ENCODE results near the gene PKIB. TPM values are rescaled to one million over a fixed set of nuclear protein-coding genes. Genes with fewer than 3 reads are reported as not detected.

Gene PKIB
- total and polyA plus RNA-seq, 2 of the 4 experiments (the other 2 are of a cell fraction) = 6.3 to 13.1 TPM

DNA sequence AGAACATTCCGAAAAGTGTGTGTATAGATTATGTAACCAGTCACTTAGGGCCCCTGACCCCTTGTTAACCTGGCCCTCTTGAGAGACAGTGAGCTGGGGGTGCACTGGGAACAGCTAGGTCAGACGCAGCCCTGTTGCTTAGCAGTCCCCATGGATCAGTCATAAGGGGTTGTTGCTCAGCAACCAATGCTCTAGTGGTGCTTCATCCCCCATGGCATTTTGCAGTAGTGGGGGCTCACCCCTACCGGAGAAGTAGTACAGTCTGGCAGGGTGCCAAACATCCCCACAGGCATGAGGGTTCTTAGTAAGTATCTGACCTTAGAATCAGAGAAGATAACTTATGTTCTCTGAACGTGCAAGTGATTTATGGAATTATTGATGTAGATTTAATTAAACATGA lies 12.3 kb downstream of the PKIB start:
- H3K4me3 ChIP-seq (ENCODE audit: insufficient read depth, low read depth, low read length) = no peak overlapping the region
- WGBS, 2 experiments (ENCODE audit: extremely low coverage in 2 of 2, insufficient read length in 1 of 2) = no CpG with 5 or more reads among the region's 4 CpGs
- H3K4ac ChIP-seq (ENCODE audit: low read depth, low read length) = no peak overlapping the region
- no peak overlapping the region for H4K5ac ChIP-seq (ENCODE audit: low read depth, low read length)
- no peaks in the 10 kb centered on the region for H4K20me1 ChIP-seq (ENCODE audit: insufficient read depth, low read length)
- H3K18ac ChIP-seq (ENCODE audit: low read depth, low read length) = no peak overlapping the region
- no TSS peak for BruUV-seq (replicated peaks)
- in situ Hi-C loops (cut with MboI; ENCODE audit: low sequenced_read_pairs) = no loop called here
- H3K9me1 ChIP-seq (ENCODE audit: insufficient read depth, low read length) = no peaks in the 10 kb centered on the region
- H2AK5ac ChIP-seq (ENCODE audit: low read depth, low read length) = no peak overlapping the region
- no peak overlapping the region for H3K27ac ChIP-seq (ENCODE audit: insufficient read depth, low read length)
- H3K14ac ChIP-seq (replicated peaks; ENCODE audit: low read depth, low read length) = no peak overlapping the region
- peak overlapping the region; percentile 65 for H2AK9ac ChIP-seq (replicated peaks; ENCODE audit: low read depth, low read length, poor library complexity)
- ChIA-PET POLR2A (ENCODE audit: unreplicated experiment) (no interaction called here), CTCF (no interaction called here)
- no peak overlapping the region for H3K56ac ChIP-seq (ENCODE audit: extremely low read depth, insufficient read depth, low read length)
- no peak overlapping the region for H2BK120ac ChIP-seq (ENCODE audit: low read depth, low read length)
- no peaks in the 10 kb centered on the region for H3K27me3 ChIP-seq (ENCODE audit: control insufficient read depth, insufficient read depth, low read length)
- no peak overlapping the region for H3K4me2 ChIP-seq (ENCODE audit: low read depth, low read length)
- TF ChIP-seq CHD1 (IDR thresholded peaks at IDR 0.05; ENCODE audit: low read depth, low read length) (no peak), RCOR1 (IDR thresholded peaks at IDR 0.05; ENCODE audit: insufficient replicate concordance, low read length) (no peak), MXI1 (IDR thresholded peaks at IDR 0.05; ENCODE audit: borderline replicate concordance, low read depth, low read length) (no peak), NFE2L2 (IDR thresholded peaks at IDR 0.05; ENCODE audit: low read depth, low read length) (no peak), CEBPB (IDR thresholded peaks at IDR 0.05; ENCODE audit: low read depth, low read length) (no peak), MAFK (IDR thresholded peaks at IDR 0.05; ENCODE audit: low read depth, low read length) (no peak), BHLHE40 (IDR thresholded peaks at IDR 0.05; ENCODE audit: low read depth, low read length) (no peak), MAZ (IDR thresholded peaks at IDR 0.05; ENCODE audit: borderline replicate concordance, low read depth, low read length) (no peak), RFX5 (IDR thresholded peaks at IDR 0.05; ENCODE audit: low read depth, low read length) (no peak), POLR2A (IDR thresholded peaks at IDR 0.05; ENCODE audit: low read depth, low read length) (no peak), USF2 (IDR thresholded peaks at IDR 0.05; ENCODE audit: low read depth, low read length) (no peak), FOS (IDR thresholded peaks at IDR 0.05; ENCODE audit: low read depth, low read length) (no peak), RAD21 (IDR thresholded peaks at IDR 0.05; ENCODE audit: low read length) (no peak), SMC3 (IDR thresholded peaks at IDR 0.05; ENCODE audit: low read depth, low read length) (no peak)
- TF ChIP-seq, protein P1, sequence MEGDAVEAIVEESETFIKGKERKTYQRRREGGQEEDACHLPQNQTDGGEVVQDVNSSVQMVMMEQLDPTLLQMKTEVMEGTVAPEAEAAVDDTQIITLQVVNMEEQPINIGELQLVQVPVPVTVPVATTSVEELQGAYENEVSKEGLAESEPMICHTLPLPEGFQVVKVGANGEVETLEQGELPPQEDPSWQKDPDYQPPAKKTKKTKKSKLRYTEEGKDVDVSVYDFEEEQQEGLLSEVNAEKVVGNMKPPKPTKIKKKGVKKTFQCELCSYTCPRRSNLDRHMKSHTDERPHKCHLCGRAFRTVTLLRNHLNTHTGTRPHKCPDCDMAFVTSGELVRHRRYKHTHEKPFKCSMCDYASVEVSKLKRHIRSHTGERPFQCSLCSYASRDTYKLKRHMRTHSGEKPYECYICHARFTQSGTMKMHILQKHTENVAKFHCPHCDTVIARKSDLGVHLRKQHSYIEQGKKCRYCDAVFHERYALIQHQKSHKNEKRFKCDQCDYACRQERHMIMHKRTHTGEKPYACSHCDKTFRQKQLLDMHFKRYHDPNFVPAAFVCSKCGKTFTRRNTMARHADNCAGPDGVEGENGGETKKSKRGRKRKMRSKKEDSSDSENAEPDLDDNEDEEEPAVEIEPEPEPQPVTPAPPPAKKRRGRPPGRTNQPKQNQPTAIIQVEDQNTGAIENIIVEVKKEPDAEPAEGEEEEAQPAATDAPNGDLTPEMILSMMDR (conservative IDR thresholded peaks at IDR 0.05; ENCODE audit: low read depth, low read length) = no peak
- H3K9ac ChIP-seq (ENCODE audit: low read depth, low read length) = no peak overlapping the region
- no peaks in the 10 kb centered on the region for H3K79me1 ChIP-seq (ENCODE audit: low read depth in 1 of 2, low read length in 2 of 2)
- H2BK15ac ChIP-seq (ENCODE audit: low read depth, low read length) = no peak overlapping the region
- DNase-seq = no peak
- dilution Hi-C loops (cut with HindIII; ENCODE audit: low sequenced_read_pairs, unreplicated experiment) = no loop called here
- H4K8ac ChIP-seq (ENCODE audit: low read depth in 2 of 2, low read length in 2 of 2) = no peak overlapping the region
- H2BK5ac ChIP-seq (ENCODE audit: low read depth, low read length, poor library complexity, severe bottlenecking) = no peak overlapping the region
- no peaks in the 10 kb centered on the region for H3K36me3 ChIP-seq (ENCODE audit: control insufficient read depth, insufficient read depth, low read length)
- H3K4me1 ChIP-seq (ENCODE audit: control insufficient read depth, insufficient read depth, low read length) = no peaks in the 10 kb centered on the region
- ATAC-seq (ENCODE audit: low read depth) = no peak
- H2BK20ac ChIP-seq (ENCODE audit: low read depth, low read length) = no peak overlapping the region
- H3K9me3 ChIP-seq (ENCODE audit: control insufficient read depth, insufficient read depth, low read length) = no peaks in the 10 kb centered on the region
- H4K91ac ChIP-seq (ENCODE audit: insufficient read depth, low read depth, low read length) = no peak overlapping the region
- intact Hi-C loops (cut with micrococcal nuclease) = no loop called here
- H3K23ac ChIP-seq (ENCODE audit: low read depth, low read length) = no peak overlapping the region
- peak overlapping the region; percentile 33 for H2AFZ ChIP-seq (replicated peaks; ENCODE audit: low read length, poor library complexity)

Measured in IMR-90 (cell line).